Activated CD8-positive, alpha-beta memory T cell treated with anti-CD3 and anti-CD28 coated beads, Interleukin-2, amount 50 U/mL, for 1 hour (primary cell): ENCODE data around the gene PLSCR1.
"Not testable (repeated sequence)": the region's sequence is repeated elsewhere in the genome, so short reads cannot be mapped to it uniquely, and the experiment has no call there.

ENCODE experiments used
- DNase-seq: peaks from one replicate; pipeline ENCODE4 v3.0.0-alpha.2; 2020; ENCODE audit errors: extremely low read depth

Gene PLSCR1

DNA sequence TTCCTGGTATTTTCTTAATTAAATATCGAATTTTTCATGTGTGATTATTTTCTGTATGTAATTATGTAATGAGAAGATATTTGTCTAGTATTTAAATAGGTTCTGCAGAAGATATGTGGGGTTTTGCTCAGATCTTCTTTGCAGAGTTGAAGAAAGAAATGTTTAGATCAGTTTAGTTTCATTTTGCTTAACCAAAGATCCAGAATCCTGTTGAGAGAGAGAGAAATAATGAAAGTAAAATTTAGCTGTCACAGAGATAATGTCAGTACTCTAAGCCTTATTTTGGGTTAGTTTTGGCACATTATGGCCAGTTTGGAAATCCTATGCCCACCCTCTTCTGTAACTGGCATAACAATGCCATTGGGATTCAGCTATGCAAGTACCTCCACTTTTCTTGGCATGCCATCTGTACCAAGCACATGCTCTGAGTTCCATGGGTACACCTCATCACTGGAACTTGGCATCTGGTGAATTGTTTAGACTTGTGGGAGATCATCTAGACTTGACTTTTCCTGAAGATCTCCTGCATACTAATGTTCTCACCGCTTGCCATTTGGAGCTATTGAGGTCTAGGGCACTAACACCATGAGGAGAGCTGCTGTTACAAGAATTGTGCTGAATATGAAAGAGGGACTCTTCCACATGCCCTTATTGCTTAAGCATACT is 30.9 kb downstream of the PLSCR1 start:
- no peak for DNase-seq

GRCh38 chr3:146511402-146512134 is 32.8 kb downstream of the PLSCR1 start:
- DNase-seq: no peak

DNA sequence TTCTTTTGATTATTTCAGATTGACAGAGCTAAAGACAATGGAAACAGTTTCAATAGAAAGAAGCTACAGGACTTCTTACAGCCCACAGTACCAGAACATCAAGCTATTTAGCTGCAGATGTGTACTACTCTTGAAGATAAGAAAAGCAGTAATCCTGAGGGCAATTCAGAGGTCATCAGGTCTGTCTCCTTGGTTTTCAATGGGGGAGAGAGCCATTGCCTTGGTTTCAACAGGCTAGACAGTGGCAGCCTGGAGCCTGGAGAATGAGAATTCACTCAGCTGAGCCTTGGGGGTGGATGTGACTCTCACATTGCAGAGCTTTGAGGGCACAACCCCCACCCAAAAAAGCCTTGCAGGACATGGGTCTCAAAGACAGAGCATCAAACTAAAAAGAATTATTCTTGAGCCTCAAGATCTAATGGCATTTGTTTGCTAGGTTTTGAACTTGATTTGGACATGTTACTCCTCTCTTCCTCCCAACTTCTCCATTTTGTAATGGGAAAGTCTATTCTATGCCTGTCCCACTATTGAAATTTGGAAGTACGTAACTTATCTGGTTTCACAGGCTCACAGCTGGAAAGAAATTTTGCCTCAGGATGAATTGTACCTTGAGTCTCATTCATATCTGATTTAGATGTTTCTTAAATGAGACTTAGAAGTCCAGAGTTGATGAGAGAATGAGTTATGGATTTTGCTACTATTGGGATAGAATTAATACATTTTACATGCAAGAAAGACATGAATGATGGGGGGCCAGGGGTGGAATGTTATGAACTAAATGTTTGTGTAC is 36.9 kb downstream of the PLSCR1 start:
- no peak for DNase-seq

DNA sequence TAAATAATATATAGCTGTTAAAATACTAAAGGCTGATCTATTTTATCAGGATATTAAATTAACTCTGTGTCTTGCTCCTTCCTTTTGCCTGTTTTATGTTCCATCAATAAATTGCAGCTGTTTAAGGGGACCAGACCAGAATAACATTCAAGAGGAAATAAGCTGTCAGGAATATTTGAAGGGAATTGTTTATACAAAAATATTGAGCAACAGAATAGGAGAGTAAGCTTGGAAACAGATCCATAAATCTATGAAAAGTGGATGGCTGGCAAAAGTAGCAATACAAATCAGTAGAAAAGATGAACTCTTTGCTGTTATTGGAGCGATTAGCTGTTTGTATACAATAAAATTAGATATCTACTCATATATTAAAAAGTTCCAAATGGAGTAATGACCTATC is 38.9 kb downstream of the PLSCR1 start:
- no peak for DNase-seq

DNA sequence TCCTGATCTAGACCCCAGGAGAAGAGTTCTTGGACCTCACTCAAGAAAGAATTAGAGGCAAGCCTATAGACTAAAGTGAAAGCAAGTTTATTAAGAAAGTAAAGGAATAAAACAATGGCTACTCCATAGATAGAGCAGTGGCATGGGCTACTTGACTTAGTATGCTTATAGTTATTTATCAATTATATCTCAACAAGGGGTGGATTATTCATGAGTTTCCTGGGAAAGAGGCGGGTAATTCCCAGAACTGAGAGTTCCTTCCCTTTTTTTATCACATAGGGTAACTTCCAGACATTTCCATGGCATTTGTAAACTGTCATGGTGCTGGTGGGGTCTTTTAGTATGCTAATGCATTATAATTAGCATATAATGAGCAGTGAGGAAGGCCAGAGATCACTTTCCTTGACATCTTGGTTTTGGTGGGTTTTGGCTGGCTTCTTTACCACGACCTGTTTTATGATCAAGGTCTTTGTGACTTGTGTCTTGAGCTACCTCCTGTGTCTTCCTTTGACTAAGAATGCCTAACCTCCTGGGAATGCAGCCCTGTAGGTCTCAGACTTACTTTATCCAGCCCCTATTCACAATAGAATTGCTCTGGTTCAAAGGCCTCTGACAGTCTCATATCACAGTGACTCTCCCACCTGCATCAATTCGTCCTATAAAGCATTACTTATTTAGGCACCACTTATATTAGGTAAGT is 39.8 kb downstream of the PLSCR1 start:
- DNase-seq: no peak

GRCh38 chr3:146503461-146504202 is 40.8 kb downstream of the PLSCR1 start:
- no peak for DNase-seq

DNA sequence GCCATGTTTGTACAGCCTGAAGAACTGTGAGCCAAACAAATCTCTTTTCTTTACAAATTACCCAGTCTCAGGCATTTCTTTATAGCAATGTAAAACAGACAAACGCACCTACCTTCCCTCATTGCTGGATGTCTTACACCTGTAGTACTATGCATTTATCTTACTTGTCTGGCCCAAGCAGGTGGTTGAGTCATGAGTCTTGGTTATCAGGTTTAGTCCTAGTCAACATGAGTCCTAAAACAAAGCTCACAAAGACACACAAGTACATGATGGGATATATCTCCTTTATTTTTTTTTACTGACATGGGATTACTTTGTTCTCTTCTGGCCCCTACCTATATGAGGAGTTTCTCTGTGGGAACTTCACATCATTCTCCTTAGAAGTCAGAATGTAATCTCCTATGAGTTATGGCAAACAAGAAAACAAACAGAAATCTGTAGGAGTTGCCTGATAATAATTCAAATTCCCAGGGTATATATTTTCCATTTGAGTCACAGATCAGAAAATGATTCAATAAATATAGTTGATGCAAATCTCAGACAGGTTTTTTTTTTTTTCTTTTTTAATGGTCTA is 41.4 kb downstream of the PLSCR1 start:
- no peak for DNase-seq

DNA sequence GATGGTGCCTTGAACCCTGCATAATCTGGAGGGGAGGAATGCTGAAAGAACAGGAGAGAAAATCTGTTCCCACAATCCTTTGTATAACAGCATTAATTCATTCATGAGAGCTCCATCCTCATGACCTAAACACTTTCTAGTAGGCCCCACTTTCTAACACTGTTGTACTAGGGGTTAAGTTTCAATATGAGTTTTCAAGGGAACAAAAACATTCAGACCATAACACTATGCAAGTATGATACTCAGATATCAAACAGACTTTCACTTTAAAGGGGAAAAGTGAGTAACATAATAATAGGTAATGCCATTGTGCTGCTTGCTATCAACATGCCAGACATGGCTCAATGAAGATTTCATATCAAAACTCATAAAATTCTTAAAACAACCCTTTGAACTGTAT is 42.7 kb downstream of the PLSCR1 start:
- no peak for DNase-seq

GRCh38 chr3:146499701-146500100 is 44.7 kb downstream of the PLSCR1 start:
- no peak for DNase-seq

DNA sequence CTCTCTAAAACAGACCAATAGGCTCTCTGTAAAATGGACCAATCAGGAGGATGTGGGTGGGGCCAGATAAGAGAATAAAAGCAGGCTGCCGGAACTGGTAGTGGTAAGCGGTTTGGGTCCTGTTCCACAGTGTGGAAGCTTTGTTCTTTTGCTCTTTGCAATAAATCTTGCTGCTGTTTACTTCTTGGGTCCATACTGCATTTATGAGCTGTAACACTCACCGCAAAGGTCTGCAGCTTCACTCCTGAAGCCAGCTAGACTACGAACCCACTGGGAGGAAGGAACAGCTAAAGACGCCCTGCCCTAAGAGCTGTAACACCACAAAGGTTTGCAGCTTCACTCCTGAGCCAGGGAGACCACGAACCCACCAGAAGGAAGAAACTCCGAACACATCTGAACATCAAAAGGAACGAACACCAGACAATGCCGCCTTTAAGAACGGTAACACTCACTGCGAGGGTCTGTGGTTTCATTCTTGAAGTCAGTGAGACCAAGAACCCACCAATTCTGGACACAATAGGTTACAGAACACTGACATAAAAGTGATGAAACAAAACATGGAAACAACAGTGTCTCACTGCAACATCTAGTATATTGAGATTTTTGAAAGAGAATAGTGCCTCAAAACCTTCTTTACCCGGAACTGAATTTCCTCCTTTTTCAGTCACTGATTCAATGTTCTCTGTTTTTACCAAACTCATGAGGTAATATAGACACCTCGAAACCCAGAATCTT is 46.2 kb downstream of the PLSCR1 start:
- no peak for DNase-seq

DNA sequence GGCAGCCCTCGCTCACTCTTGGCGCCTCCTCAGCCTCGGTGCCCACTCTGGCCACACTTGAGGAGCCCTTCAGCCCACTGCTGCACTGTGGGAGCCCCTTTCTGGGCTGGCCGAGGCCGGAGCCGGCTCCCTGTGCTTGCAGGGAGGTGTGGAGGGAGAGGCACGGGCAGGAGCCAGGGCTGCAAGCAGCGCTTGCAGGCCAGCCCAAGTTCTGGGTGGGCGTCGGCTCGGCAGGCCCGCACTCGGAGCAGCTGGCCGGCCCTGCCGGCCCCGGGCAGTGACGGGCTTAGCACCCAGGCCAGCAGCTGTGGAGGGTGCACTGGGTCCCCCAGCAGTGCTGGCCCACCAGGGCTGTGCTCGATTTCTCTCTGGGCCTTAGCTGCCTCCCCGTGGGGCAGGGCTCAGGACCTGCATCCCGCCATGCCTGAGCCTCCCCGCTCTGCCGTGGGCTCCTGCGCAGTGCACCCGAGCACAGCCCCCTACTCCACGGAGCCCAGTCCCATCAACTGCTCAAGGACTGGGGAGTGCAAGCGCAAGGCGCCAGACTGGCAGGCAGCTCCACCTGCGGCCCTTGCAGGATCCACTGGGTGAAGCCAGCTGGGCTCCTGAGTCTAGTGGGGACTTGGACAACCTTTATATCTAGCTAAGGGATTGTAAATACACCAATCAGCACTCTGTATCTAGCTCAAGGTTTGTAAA is 47.1 kb downstream of the PLSCR1 start:
- DNase-seq: not testable (repeated sequence)

DNA sequence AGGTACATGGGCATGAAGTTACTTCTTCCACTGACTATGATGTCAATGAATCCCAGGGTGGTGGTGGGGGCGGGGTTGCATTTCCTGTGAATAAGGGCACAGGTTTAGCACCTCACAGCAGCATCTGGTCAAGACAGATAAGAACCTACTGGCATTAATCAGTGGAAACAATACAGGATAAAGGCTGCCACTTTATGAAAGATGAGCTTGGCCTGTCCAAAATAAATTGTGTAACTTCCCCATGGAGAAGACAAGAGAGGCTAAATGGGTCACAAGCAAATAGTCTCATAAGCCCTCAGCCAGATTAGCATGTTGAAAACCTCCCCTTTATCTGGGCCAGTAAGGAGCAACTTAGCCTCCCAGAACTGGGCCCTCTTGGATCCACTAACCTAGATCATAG is 47.7 kb downstream of the PLSCR1 start:
- no peak for DNase-seq

DNA sequence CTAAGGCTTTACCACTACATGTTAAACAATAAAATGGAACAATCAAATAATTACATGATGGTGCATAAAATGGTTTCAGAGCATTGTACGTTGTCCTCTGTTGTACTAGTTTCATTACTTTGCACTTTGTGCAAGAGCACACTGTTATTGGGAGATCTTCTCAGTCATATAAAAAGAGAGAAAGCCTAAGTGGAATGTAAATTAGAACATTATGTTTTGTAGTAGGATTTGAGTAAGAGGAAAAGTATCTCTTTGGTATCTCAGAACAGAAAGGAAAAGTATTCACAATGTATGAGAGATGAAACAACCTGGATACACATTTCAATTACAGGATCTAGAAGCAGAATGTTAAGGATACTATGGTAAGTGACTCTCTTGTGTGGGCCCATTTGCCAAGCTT is 48.2 kb downstream of the PLSCR1 start:
- DNase-seq: no peak

- DNase-seq: no peak
These were observed 50.6 kb downstream of the PLSCR1 start for GRCh38 chr3:146493761-146494160.

DNA sequence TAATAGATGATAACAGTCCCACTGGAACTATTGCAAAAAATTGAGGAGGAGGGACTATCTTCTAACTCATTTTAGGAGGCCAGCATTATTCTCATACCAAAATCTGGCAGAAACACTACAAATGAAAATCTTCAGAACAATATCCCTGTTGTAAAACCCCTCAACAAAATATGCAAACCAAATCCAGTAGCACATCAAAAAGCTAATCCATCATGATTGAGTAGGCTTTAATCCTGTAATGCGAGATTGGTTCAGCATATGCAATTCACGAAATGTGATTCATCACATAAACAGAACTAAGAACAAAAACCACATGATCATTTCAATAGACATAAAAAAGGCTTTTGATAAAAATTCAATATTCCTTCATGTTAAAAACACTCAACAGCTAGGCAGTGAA is 51.2 kb downstream of the PLSCR1 start:
- DNase-seq: no peak

DNA sequence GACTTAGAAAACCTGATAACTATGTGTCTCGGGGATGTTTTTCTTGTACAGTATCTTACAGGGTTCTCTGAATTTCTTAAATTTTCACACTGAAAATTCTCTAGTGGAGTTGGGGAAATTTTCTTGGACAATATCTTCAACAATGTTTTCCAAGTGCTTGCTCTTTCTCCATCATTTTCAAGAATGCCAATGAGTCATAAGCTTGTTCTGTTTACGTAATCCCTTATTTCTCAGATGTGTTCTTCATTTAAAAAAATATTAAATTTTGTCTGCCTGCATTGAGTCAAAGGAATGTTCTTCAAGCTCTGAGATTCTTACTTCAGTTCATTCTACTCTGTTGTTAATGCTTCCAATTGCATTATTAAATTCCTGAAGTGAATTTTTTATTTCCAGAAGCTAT is 53.1 kb downstream of the PLSCR1 start:
- no peak for DNase-seq

GRCh38 chr3:146485297-146485696 is 59.1 kb downstream of the PLSCR1 start:
- DNase-seq: no peak

- DNase-seq: no peak
These were observed 68.2 kb downstream of the PLSCR1 start for GRCh38 chr3:146476094-146476740.

DNA sequence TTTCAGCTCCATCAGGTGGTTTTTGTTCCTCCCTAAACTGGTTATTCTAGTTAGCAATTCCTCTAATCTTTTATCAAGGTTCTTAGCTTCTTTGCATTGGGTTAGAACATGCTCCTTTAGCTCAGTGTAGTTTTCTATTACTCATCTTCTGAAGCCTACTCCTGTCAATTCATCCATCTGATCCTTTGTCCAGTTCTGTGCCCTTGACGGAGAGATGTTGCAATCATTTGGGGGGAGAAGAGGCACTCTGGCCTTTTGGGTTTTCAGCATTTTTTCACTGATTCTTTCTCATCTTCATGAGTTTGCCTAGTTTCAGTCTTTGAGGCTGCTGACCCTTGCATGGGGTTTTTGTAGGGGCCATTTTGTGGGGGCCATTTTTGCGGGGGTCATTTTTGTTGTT is 69.4 kb downstream of the PLSCR1 start:
- DNase-seq: not testable (repeated sequence)
